Suprapubic skin (tissue), 4 donors: ENCODE results near the gene CCDC88A. TPM values are rescaled to one million over a fixed set of nuclear protein-coding genes. Genes with fewer than 3 reads are reported as not detected.

ENCODE experiments used
- DNase-seq, 2 donors: peaks; one replicate each; pipeline ENCODE4 v3.0.0-alpha.2; 2019; ENCODE audit warnings: low spot score in 2 of 2
- H3K27ac ChIP-seq: fragments of 200-600 bp; sonication (generic); one replicate; pipeline ENCODE4 v1.5.1; 2019
- H3K27me3 ChIP-seq: fragments of 200-600 bp; sonication (generic); one replicate; pipeline ENCODE4 v1.5.1; 2019
- H3K36me3 ChIP-seq: fragments of 200-600 bp; sonication (generic); one replicate; pipeline ENCODE4 v1.5.1; 2019
- H3K4me1 ChIP-seq: fragments of 200-600 bp; sonication (generic); one replicate; pipeline ENCODE4 v1.5.1; 2019
- H3K4me3 ChIP-seq: fragments of 200-600 bp; sonication (generic); one replicate; pipeline ENCODE4 v1.5.1; 2019; ENCODE audit warnings: mild to moderate bottlenecking
- H3K9me3 ChIP-seq: fragments of 200-600 bp; sonication (generic); one replicate; pipeline ENCODE4 v1.5.1; 2019
- EP300 ChIP-seq: sonication (generic); formaldehyde crosslinking; IDR thresholded peaks from one replicate; pipeline ENCODE4 v1.6.1; 2017; ENCODE audit warnings: antibody characterized with exemption
- POLR2A ChIP-seq, 2 donors: fragments of 450-650 bp; IDR thresholded peaks; one replicate each; pipeline ENCODE4 v1.6.1; 2017; ENCODE audit warnings: antibody characterized with exemption in 2 of 2, mild to moderate bottlenecking in 2 of 2, moderate library complexity in 2 of 2
- POLR2AphosphoS5 ChIP-seq, 3 donors: sonication (generic); formaldehyde crosslinking; IDR thresholded peaks; one replicate each; pipeline ENCODE4 v1.6.1; 2017; ENCODE audit warnings: antibody characterized with exemption in 3 of 3
- WGBS: methylation state at CpG from one replicate; pipeline ENCODE4 v1.1.5; 2018; 5-methylcytosine and 5-hydroxymethylcytosine counted together
- total RNA-seq, 4 donors: library from RNA; depleted of rRNA; stranded (reverse); fragments of >200 nt; gene quantifications; one replicate each; pipeline ENCODE4 v1.1.0, GENCODE V29; 2016
- TF ChIP-seq, protein P1 (sequence below), 2 donors: fragments of 200-600 bp in 1 of 2; fragments of 450-650 bp in 1 of 2; sonication (generic) in 1 of 2; IDR thresholded peaks; one replicate each; pipeline ENCODE4 v1.5.1; 2016 to 2019; ENCODE audit warnings: antibody characterized with exemption in 2 of 2, mild to moderate bottlenecking in 1 of 2, moderate library complexity in 1 of 2

Gene CCDC88A
- total RNA-seq, 4 donors from 2014 or later, result 9.0 to 25.8 (median 18.2) TPM

DNA sequence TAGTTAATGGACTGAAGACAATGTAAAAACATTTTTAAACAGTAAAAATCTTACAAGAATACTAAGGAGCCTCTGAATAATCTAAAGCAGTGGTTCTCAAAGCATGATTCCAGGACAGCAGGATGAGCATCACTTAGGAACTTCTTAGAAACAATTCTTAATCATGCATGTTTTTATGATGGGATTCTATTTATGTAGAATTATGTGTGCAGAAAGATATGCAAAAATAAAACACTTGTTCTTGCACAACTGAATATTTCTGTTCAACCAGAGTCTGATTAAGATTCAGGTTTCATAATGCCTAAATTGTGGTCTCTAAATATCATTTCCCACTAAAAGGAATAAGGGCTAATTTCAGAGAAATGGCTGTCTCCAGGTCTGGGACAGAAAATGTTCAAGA, 81.4 kb downstream of the CCDC88A start:
- no peak overlapping the region for H3K4me3 ChIP-seq
- DNase-seq, result no peak
- H3K27me3 ChIP-seq, result no peaks in the 10 kb centered on the region
- H3K36me3 ChIP-seq, result peaks cover 9% of the 10 kb centered on the region
- H3K9me3 ChIP-seq, result no peaks in the 10 kb centered on the region
- no peaks in the 10 kb centered on the region for H3K4me1 ChIP-seq
- H3K27ac ChIP-seq, result no peak overlapping the region
- TF ChIP-seq EP300, result no peak
- no peak for TF ChIP-seq POLR2AphosphoS5 (IDR thresholded peaks at IDR 0.05)
- TF ChIP-seq, protein P1, sequence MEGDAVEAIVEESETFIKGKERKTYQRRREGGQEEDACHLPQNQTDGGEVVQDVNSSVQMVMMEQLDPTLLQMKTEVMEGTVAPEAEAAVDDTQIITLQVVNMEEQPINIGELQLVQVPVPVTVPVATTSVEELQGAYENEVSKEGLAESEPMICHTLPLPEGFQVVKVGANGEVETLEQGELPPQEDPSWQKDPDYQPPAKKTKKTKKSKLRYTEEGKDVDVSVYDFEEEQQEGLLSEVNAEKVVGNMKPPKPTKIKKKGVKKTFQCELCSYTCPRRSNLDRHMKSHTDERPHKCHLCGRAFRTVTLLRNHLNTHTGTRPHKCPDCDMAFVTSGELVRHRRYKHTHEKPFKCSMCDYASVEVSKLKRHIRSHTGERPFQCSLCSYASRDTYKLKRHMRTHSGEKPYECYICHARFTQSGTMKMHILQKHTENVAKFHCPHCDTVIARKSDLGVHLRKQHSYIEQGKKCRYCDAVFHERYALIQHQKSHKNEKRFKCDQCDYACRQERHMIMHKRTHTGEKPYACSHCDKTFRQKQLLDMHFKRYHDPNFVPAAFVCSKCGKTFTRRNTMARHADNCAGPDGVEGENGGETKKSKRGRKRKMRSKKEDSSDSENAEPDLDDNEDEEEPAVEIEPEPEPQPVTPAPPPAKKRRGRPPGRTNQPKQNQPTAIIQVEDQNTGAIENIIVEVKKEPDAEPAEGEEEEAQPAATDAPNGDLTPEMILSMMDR (IDR thresholded peaks at IDR 0.05), result no peak
- no peak for TF ChIP-seq POLR2A (IDR thresholded peaks at IDR 0.05)

DNA sequence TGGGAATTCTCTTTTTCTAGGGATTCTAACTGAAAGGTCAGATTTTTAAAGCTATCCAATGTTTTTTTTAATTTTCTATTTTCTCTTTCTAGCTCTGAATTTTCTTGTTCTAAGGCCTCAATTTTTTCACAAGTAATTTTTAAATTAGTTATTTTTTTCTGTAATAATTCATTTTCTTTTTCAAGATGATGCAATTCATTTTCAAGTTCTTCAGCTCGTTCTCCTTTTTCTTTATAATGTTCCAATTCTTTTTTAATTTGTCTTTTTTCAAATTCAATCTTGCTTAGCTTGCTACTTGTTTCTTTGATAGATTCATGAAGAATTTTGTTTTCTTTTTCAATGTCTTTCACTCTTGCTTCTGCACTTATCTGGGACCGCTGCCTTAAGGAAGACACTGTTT, 84.9 kb downstream of the CCDC88A start:
- TF ChIP-seq EP300, result no peak
- no peak for TF ChIP-seq POLR2A (IDR thresholded peaks at IDR 0.05)
- TF ChIP-seq, protein P1 (IDR thresholded peaks at IDR 0.05), result no peak
- no peak for TF ChIP-seq POLR2AphosphoS5 (IDR thresholded peaks at IDR 0.05)
- Histone ChIP-seq H3K4me3 (no peak overlapping the region), H3K27ac (no peak overlapping the region), H3K36me3 (peaks cover 4% of the 10 kb centered on the region), H3K9me3 (no peaks in the 10 kb centered on the region), H3K27me3 (no peaks in the 10 kb centered on the region), H3K4me1 (no peaks in the 10 kb centered on the region)
- 91% methylated on average over 2 of the region's 2 CpGs for WGBS
- DNase-seq, result no peak

DNA sequence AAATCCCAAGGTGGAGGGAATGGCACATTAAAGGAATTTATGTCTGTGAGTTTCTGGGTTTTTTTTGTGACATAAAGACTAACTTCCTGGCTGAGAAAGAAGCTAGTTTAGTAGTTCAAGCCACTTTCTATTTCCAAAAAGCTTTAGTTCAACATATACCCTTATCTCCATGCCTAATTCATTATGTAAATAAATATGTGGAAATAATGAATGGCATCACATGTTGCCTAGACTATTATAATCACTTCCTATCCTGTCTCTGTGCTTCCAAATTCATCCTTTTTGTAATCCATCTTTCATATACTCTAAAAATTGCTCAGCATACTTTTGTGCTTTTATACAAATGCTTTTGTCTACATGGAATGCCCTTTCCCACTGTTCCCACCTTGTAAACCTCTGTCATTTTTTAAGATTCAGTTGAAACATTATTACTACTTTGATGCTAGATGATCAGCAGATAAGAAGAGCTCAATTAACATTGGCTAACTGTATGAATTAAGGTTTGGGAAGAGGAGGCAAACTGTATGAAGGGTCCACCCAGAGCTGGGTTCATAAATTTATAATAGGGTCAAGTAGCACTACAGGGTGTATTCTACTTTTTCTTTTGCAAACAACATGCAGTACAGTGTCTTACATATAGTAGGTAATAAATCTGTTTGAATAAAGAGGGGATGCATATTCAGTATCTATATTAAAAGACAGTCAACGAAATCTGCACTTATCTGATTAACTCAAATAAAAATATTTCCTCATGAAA, 88.9 kb downstream of the CCDC88A start:
- no peak overlapping the region for H3K4me3 ChIP-seq
- H3K9me3 ChIP-seq, result no peaks in the 10 kb centered on the region
- 91% methylated on average over 1 of the region's 1 CpG for WGBS
- DNase-seq, result no peak
- H3K36me3 ChIP-seq, result peaks cover 8% of the 10 kb centered on the region
- H3K27me3 ChIP-seq, result no peaks in the 10 kb centered on the region
- H3K27ac ChIP-seq, result no peak overlapping the region
- TF ChIP-seq POLR2AphosphoS5 (IDR thresholded peaks at IDR 0.05), result no peak
- TF ChIP-seq POLR2A (IDR thresholded peaks at IDR 0.05), result no peak
- no peak for TF ChIP-seq EP300
- TF ChIP-seq, protein P1 (IDR thresholded peaks at IDR 0.05), result no peak
- no peaks in the 10 kb centered on the region for H3K4me1 ChIP-seq

DNA sequence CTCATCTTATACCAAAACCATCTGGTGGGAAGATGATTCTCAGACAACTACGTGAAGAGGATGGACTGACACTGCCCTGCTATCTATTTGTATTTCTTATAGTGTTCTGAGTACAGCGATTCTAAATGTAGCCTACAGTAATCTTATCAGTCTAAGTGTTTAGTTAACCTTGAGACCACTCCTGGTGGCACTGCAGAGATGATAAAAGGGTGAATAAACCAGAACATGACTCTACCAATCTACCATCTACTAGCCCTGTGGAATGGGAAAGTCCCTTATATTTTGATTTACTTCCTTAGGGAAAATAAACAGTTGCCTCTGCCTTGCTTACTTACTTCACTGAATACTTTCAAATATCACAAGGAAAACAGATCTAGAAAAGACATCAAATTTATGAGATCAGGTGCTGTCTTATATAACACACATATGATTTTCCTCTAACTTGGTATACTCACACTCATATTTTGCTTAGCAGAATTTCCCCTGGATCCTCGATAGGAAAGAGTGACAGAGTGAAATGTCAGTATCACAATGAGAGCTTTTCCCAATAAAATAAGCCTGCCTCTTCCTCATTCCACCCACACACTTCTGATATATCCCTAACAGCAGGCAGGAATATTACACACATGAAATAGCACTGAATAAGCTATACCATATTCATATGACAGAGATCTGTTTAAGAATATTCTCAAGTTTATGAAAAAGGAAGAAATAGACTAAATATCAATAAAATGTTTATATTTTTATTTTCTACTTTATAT, 92.0 kb downstream of the CCDC88A start:
- H3K27me3 ChIP-seq, result no peaks in the 10 kb centered on the region
- TF ChIP-seq POLR2AphosphoS5 (IDR thresholded peaks at IDR 0.05) (no peak), EP300 (no peak), POLR2A (IDR thresholded peaks at IDR 0.05) (no peak)
- TF ChIP-seq, protein P1 (IDR thresholded peaks at IDR 0.05), result no peak
- no peak for DNase-seq
- no peak overlapping the region for H3K4me3 ChIP-seq
- no peak overlapping the region for H3K27ac ChIP-seq
- 94% methylated on average over 3 of the region's 3 CpGs for WGBS
- peaks cover 8% of the 10 kb centered on the region for H3K36me3 ChIP-seq
- H3K4me1 ChIP-seq, result no peaks in the 10 kb centered on the region
- no peaks in the 10 kb centered on the region for H3K9me3 ChIP-seq

DNA sequence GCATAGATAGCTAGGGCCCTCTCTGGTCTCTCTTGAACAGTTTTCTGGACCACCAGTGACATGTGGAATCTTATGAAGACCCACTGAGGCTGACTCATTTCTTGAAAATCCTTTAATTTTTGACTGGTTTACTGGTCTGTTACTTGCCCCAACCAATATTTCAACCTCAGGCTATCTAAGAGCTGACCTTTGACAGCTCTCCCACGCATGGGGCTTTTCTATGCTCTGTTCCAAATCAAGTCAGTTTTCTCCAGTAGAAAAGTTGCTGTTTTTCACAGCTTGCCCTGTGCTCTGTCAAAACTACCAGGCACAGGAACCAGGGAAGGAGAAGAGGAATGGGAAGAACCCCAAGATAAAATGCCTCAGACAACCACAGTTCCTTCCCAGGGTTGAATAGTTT, 104.7 kb downstream of the CCDC88A start:
- no peaks in the 10 kb centered on the region for H3K4me1 ChIP-seq
- H3K4me3 ChIP-seq, result no peak overlapping the region
- TF ChIP-seq, protein P1 (IDR thresholded peaks at IDR 0.05), result no peak
- no peak for TF ChIP-seq EP300
- no peak for TF ChIP-seq POLR2AphosphoS5 (IDR thresholded peaks at IDR 0.05)
- TF ChIP-seq POLR2A (IDR thresholded peaks at IDR 0.05), result no peak
- H3K9me3 ChIP-seq, result no peaks in the 10 kb centered on the region
- H3K27ac ChIP-seq, result no peak overlapping the region
- H3K36me3 ChIP-seq, result peaks cover 32% of the 10 kb centered on the region
- 80% methylated on average over 1 of the region's 1 CpG for WGBS
- no peaks in the 10 kb centered on the region for H3K27me3 ChIP-seq
- no peak for DNase-seq
